HEK293 (cell line): ENCODE results near the gene OSBPL1A.

Experiments used
- CTCF ChIA-PET: fragments of 350-600 bp; formaldehyde crosslinking; extraction: SDS; loops from one replicate; lab custom pipeline; 2021; ENCODE audit warnings: antibody characterized with exemption; lab: Yijun Ruan, JAX
- POLR2A ChIA-PET: fragments of 300-600 bp; formaldehyde crosslinking; extraction: SDS; loops from one replicate; lab custom pipeline; 2020; ENCODE audit warnings: antibody characterized with exemption, inconsistent platforms; lab: Yijun Ruan, JAX
- H3K27ac ChIP-seq: fragments of 200-500 bp; sonication (Bioruptor generic); 2 replicates; pipeline ENCODE4 v1.5.1; 2014; ENCODE audit warnings: low read depth, low read length, control low read depth, inconsistent platforms; ENCODE audit errors: extremely low read depth
- H3K36me3 ChIP-seq, 2 experiments: fragments of 200-500 bp in 1 of 2; sonication (Bioruptor generic) in 1 of 2; 1 replicate in 1 of 2; 2 replicates in 1 of 2; pipeline ENCODE4 v1.5.1; 2014 to 2017; ENCODE audit warnings: inconsistent platforms in 2 of 2, low read length in 2 of 2; ENCODE audit not compliant: control insufficient read depth in 2 of 2, insufficient read depth in 1 of 2
- H3K4me1 ChIP-seq: fragments of 200-500 bp; sonication (Bioruptor generic); 2 replicates; pipeline ENCODE4 v1.5.1; 2014; ENCODE audit warnings: mild to moderate bottlenecking, low read length, inconsistent platforms; ENCODE audit not compliant: control insufficient read depth, insufficient read depth
- H3K4me3 ChIP-seq: 2 replicates; pipeline ENCODE4 v1.5.1; 2011; ENCODE audit warnings: low read depth, mild to moderate bottlenecking, control low read depth, low read length, moderate library complexity
- H3K9me3 ChIP-seq: fragments of 200-500 bp; sonication (Bioruptor generic); 2 replicates; pipeline ENCODE4 v1.5.1; 2014; ENCODE audit warnings: low read depth, low read length, inconsistent platforms; ENCODE audit not compliant: control insufficient read depth, insufficient read depth
- ATF2 ChIP-seq: fragments of 450-650 bp; formaldehyde crosslinking; IDR thresholded peaks from 2 replicates; pipeline ENCODE4 v1.5.1; 2016; ENCODE audit warnings: missing biosample characterization, missing genetic modification characterization, low read depth
- CTCF ChIP-seq: fragments of 450-650 bp; formaldehyde crosslinking; IDR thresholded peaks from 2 replicates; pipeline ENCODE4 v1.5.1; 2016; ENCODE audit warnings: missing biosample characterization, missing genetic modification characterization
- KLF7 ChIP-seq: fragments of 450-650 bp; formaldehyde crosslinking; IDR thresholded peaks from 2 replicates; pipeline ENCODE4 v1.5.1; 2016; ENCODE audit warnings: missing biosample characterization, missing genetic modification characterization, borderline replicate concordance
- MZF1 ChIP-seq: fragments of 450-650 bp; formaldehyde crosslinking; IDR thresholded peaks from 2 replicates; pipeline ENCODE4 v1.5.1; 2017; ENCODE audit warnings: missing biosample characterization, missing genetic modification characterization, borderline replicate concordance
- OSR2 ChIP-seq: fragments of 450-650 bp; formaldehyde crosslinking; IDR thresholded peaks from 2 replicates; pipeline ENCODE4 v1.5.1; 2016; ENCODE audit warnings: missing biosample characterization, missing genetic modification characterization
- PRDM6 ChIP-seq: fragments of 450-650 bp; formaldehyde crosslinking; IDR thresholded peaks from 2 replicates; pipeline ENCODE4 v1.5.1; 2017; ENCODE audit warnings: missing biosample characterization, missing genetic modification characterization
- TSHZ1 ChIP-seq: fragments of 450-650 bp; formaldehyde crosslinking; IDR thresholded peaks from 2 replicates; pipeline ENCODE4 v1.5.1; 2016; ENCODE audit warnings: missing biosample characterization, missing genetic modification characterization, borderline replicate concordance
- ZBTB17 ChIP-seq: fragments of 450-650 bp; formaldehyde crosslinking; IDR thresholded peaks from 2 replicates; pipeline ENCODE4 v1.5.1; 2016; ENCODE audit warnings: missing biosample characterization, missing genetic modification characterization
- ZNF362 ChIP-seq: fragments of 450-650 bp; formaldehyde crosslinking; IDR thresholded peaks from 2 replicates; pipeline ENCODE4 v1.5.1; 2016; ENCODE audit warnings: missing biosample characterization, missing genetic modification characterization
- ZNF555 ChIP-seq: fragments of 450-650 bp; formaldehyde crosslinking; conservative IDR thresholded peaks from 2 replicates; pipeline ENCODE4 v1.5.1; 2017; ENCODE audit warnings: missing biosample characterization, mild to moderate bottlenecking, missing genetic modification characterization, inconsistent platforms
- ZNF596 ChIP-seq: fragments of 450-650 bp; IDR thresholded peaks from 2 replicates; pipeline ENCODE4 v1.5.0; 2018; ENCODE audit warnings: missing biosample characterization, mild to moderate bottlenecking, missing genetic modification characterization, moderate library complexity
- ZNF658 ChIP-seq: fragments of 450-650 bp; formaldehyde crosslinking; IDR thresholded peaks from 2 replicates; pipeline ENCODE4; 2016; ENCODE audit warnings: missing biosample characterization, missing genetic modification characterization
- ZNF660 ChIP-seq: fragments of 450-650 bp; IDR thresholded peaks from 2 replicates; pipeline ENCODE4 v1.5.1; 2018; ENCODE audit warnings: missing biosample characterization, mild to moderate bottlenecking, missing genetic modification characterization
- ZNF664 ChIP-seq: fragments of 450-650 bp; formaldehyde crosslinking; IDR thresholded peaks from 2 replicates; pipeline ENCODE4 v1.5.1; 2016; ENCODE audit warnings: missing biosample characterization, missing genetic modification characterization
- ZNF701 ChIP-seq: fragments of 450-650 bp; formaldehyde crosslinking; IDR thresholded peaks from 2 replicates; pipeline ENCODE4 v1.5.1; 2016; ENCODE audit warnings: missing biosample characterization, missing genetic modification characterization
- TF ChIP-seq, protein P1 (sequence below): fragments of 450-650 bp; formaldehyde crosslinking; IDR thresholded peaks from 2 replicates; pipeline ENCODE4 v1.5.1; 2016; ENCODE audit warnings: missing biosample characterization, missing genetic modification characterization, borderline replicate concordance

OSBPL1A gene

GRCh38 chr18:24321071-24321470 lies 76.6 kb downstream of the OSBPL1A start (continued):
- TF ChIP-seq TSHZ1 (tag by site-specific recombination) (no peak), ZBTB17 (no peak), ZNF664 (tag by site-specific recombination) (no peak), ZNF658 (tag by site-specific recombination) (no peak), CTCF (no peak)
- TF ChIP-seq, protein P1, sequence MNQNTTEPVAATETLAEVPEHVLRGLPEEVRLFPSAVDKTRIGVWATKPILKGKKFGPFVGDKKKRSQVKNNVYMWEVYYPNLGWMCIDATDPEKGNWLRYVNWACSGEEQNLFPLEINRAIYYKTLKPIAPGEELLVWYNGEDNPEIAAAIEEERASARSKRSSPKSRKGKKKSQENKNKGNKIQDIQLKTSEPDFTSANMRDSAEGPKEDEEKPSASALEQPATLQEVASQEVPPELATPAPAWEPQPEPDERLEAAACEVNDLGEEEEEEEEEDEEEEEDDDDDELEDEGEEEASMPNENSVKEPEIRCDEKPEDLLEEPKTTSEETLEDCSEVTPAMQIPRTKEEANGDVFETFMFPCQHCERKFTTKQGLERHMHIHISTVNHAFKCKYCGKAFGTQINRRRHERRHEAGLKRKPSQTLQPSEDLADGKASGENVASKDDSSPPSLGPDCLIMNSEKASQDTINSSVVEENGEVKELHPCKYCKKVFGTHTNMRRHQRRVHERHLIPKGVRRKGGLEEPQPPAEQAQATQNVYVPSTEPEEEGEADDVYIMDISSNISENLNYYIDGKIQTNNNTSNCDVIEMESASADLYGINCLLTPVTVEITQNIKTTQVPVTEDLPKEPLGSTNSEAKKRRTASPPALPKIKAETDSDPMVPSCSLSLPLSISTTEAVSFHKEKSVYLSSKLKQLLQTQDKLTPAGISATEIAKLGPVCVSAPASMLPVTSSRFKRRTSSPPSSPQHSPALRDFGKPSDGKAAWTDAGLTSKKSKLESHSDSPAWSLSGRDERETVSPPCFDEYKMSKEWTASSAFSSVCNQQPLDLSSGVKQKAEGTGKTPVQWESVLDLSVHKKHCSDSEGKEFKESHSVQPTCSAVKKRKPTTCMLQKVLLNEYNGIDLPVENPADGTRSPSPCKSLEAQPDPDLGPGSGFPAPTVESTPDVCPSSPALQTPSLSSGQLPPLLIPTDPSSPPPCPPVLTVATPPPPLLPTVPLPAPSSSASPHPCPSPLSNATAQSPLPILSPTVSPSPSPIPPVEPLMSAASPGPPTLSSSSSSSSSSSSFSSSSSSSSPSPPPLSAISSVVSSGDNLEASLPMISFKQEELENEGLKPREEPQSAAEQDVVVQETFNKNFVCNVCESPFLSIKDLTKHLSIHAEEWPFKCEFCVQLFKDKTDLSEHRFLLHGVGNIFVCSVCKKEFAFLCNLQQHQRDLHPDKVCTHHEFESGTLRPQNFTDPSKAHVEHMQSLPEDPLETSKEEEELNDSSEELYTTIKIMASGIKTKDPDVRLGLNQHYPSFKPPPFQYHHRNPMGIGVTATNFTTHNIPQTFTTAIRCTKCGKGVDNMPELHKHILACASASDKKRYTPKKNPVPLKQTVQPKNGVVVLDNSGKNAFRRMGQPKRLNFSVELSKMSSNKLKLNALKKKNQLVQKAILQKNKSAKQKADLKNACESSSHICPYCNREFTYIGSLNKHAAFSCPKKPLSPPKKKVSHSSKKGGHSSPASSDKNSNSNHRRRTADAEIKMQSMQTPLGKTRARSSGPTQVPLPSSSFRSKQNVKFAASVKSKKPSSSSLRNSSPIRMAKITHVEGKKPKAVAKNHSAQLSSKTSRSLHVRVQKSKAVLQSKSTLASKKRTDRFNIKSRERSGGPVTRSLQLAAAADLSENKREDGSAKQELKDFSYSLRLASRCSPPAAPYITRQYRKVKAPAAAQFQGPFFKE: no peak

DNA sequence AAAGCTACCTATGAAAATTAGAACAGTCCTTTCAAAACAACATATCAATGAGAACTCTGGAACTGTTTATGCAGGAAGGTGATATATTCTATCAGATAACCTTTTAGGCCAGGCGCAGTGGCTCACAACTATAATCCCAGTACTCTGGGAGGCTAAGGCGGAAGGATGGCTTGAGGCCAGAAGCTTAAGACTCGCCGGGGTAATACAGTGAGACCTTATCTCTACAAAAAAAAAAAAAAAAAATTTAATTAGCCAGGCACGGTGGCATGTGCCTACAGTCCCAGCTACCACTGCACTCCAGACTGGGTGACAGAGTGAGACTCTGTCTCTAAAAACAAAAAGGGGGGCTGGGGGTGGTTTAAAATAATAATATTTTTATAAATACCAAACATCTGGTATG lies 77.9 kb downstream of the OSBPL1A start:
- POLR2A ChIA-PET: interaction anchor here (0.6 kb wide), 1 partner anchor 29 kb away, joined by 4 read pairs; no protein-coding TSS in a partner anchor
- CTCF ChIA-PET: interaction anchor here (0.6 to 1.0 kb wide), 6 partner anchors 12 to 202 kb away, joined by 3 to 4 read pairs (median 3); no protein-coding TSS in a partner anchor
- Histone ChIP-seq H3K4me1 (peaks cover 7% of the 10 kb centered on the region), H3K4me3 (no peak overlapping the region), H3K36me3 (no peaks in the 10 kb centered on the region), H3K9me3 (no peaks in the 10 kb centered on the region), H3K27ac (no peak overlapping the region)
- peak; percentile 44; the same call in 1 of the 2 replicates for TF ChIP-seq OSR2
- TF ChIP-seq KLF7 (tag by site-specific recombination): no peak
- no peak for TF ChIP-seq MZF1 (tag by site-specific recombination)
- no peak for TF ChIP-seq ZNF596 (tag by site-specific recombination)
- TF ChIP-seq ATF2: no peak
- 0 out of 2 replicates have a peak, but pooled peaks have one; percentile 2 for TF ChIP-seq PRDM6 (tag by site-specific recombination)
- TF ChIP-seq ZNF555 (tag by site-specific recombination): no peak
- no peak for TF ChIP-seq ZNF660
- 0 out of 2 replicates have a peak, but pooled peaks have one; percentile 42 for TF ChIP-seq ZNF362 (tag by site-specific recombination)
- TF ChIP-seq ZNF701 (tag by site-specific recombination): no peak
